ENCODE measurements around the gene MCC. TPM values are rescaled to one million over a fixed set of nuclear protein-coding genes. Genes with fewer than 3 reads are reported as not detected.

The MCC gene
- total and polyA plus RNA-seq, 2 donors (not counting 1 experiment from before 2014, with no cell fraction given), result 0.09 to 0.32 TPM

DNA sequence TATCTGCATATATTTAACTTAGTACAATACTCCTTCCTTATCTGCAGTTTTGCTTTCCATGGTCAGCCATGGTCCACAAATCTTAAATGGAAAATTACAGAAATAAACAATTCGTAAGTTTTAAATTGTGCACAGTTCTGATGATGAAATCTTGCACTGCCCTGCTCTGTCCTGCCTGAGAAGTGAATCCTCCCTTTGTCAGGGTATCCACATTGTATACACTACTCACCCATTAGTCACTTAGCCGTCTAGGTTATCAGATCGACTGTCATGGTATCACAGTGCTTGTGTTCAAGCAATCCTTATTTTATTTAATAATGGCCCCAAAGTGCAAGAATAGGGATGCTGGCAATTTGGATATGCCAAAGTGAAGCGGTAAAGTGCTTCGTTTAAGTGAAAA is 16.9 kb upstream of the MCC start:
- Histone ChIP-seq H3K4me1 (ENCODE audit: control insufficient read depth in 2 of 2, insufficient read depth in 2 of 2, low read length in 2 of 2) (peaks cover 0 to 4% of the 10 kb centered on the region in 2 donors), H2AFZ (ENCODE audit: insufficient read depth, low read depth, low read length, poor library complexity, severe bottlenecking) (no peak overlapping the region), H3K27ac (ENCODE audit: low read length in 2 of 2) (no peak overlapping the region), H4K20me1 (ENCODE audit: control insufficient read depth, insufficient read depth, low read length, poor library complexity, severe bottlenecking) (no peaks in the 10 kb centered on the region), H3K36me3 (replicated peaks in 1 of 2; ENCODE audit: control extremely low read depth in 1 of 2, control insufficient read depth in 1 of 2, extremely low read depth in 1 of 2, insufficient read depth in 2 of 2, low read length in 1 of 2) (no peaks in the 10 kb centered on the region), H3K4me2 (replicated peaks; ENCODE audit: low read depth, low read length, poor library complexity, severe bottlenecking) (no peak overlapping the region), H3K4me3 (ENCODE audit: control extremely low read depth in 1 of 5, extremely low read depth in 1 of 5, insufficient read depth in 1 of 5, low read depth in 2 of 5, low read length in 4 of 5) (no peak overlapping the region), H3K9me3 (ENCODE audit: control extremely low read depth in 1 of 3, control insufficient read depth in 2 of 3, insufficient read depth in 1 of 3, low read length in 2 of 3) (peaks cover 0 to 7% (median 0%) of the 10 kb centered on the region in 3 donors), H3K27me3 (replicated peaks in 1 of 4; ENCODE audit: control extremely low read depth in 1 of 4, control insufficient read depth in 3 of 4, insufficient read depth in 4 of 4, low read length in 3 of 4) (peaks cover 0 to 57% (median 36%) of the 10 kb centered on the region in 4 experiments), H3K9ac (ENCODE audit: low read length) (no peak overlapping the region), H3K79me2 (ENCODE audit: control insufficient read depth, insufficient read depth, low read length) (no peaks in the 10 kb centered on the region)
- intact Hi-C loops (cut with micrococcal nuclease), result no loop called here
- Mint-ChIP-seq H3K4me3 (no peak overlapping the region), H3K4me1 (peaks cover 2% of the 10 kb centered on the region), H3K27me3 (peaks cover 78% of the 10 kb centered on the region), H3K27ac (no peak overlapping the region), H3K9me3 (ENCODE audit: insufficient read depth) (peaks cover 2% of the 10 kb centered on the region)
- ATAC-seq (ENCODE audit: low read depth) (no peak), DNase-seq (no peak)
- WGBS (ENCODE audit: insufficient coverage), result 83% methylated on average over 1 of the region's 5 CpGs
- CTCF ChIA-PET, result interaction anchor here (0.6 kb wide), 1 partner anchor 1887 kb away, joined by 3 read pairs; no protein-coding TSS in a partner anchor
- POLR2A ChIA-PET, result no interaction called here
- TF ChIP-seq CTCF (IDR thresholded peaks at IDR 0.05) (no peak), EZH2 (IDR thresholded peaks at IDR 0.05; ENCODE audit: borderline replicate concordance, insufficient read depth, low read depth, low read length, poor library complexity, severe bottlenecking) (no peak)

DNA sequence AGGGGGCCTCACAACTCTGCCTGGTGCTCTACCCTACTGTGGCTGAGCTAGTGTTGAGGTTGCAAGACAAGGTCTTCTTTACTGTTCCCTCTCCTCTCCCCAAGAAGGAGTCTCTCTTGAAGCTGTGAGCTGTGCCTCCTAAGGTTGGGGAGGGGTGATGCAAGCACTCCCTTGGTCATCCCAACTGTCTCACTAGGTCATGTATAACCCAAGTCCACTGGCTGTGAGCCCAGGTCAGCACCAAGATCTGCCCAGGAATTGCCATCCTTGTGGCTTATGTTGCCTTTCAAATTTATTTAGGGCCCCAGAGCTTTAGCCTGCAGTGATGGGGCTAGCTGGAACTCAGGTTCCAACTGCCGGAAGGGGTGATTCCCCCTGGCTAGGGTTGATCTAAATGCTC is 14.9 kb upstream of the MCC start:
- H3K4me2 ChIP-seq (replicated peaks; ENCODE audit: low read depth, low read length, poor library complexity, severe bottlenecking), result no peak overlapping the region
- no peak for ATAC-seq (ENCODE audit: low read depth)
- H3K9me3 ChIP-seq (ENCODE audit: control extremely low read depth in 1 of 3, control insufficient read depth in 2 of 3, insufficient read depth in 1 of 3, low read length in 2 of 3), result peaks cover 0 to 7% (median 0%) of the 10 kb centered on the region in 3 donors
- H2AFZ ChIP-seq (ENCODE audit: insufficient read depth, low read depth, low read length, poor library complexity, severe bottlenecking), result no peak overlapping the region
- no peak for DNase-seq
- peaks cover 76% of the 10 kb centered on the region for H3K27me3 Mint-ChIP-seq
- H3K4me1 Mint-ChIP-seq, result peaks cover 2% of the 10 kb centered on the region
- H3K27ac Mint-ChIP-seq, result no peak overlapping the region
- WGBS (ENCODE audit: insufficient coverage), result 100% methylated on average over 1 of the region's 1 CpG
- H4K20me1 ChIP-seq (ENCODE audit: control insufficient read depth, insufficient read depth, low read length, poor library complexity, severe bottlenecking), result no peaks in the 10 kb centered on the region
- no peak overlapping the region for H3K4me3 ChIP-seq (ENCODE audit: control extremely low read depth in 1 of 5, extremely low read depth in 1 of 5, insufficient read depth in 1 of 5, low read depth in 2 of 5, low read length in 4 of 5)
- H3K4me1 ChIP-seq (ENCODE audit: control insufficient read depth in 2 of 2, insufficient read depth in 2 of 2, low read length in 2 of 2), result peaks cover 0 to 4% of the 10 kb centered on the region in 2 donors
- ChIA-PET CTCF (no interaction called here), POLR2A (no interaction called here)
- H3K4me3 Mint-ChIP-seq, result no peak overlapping the region
- H3K9me3 Mint-ChIP-seq (ENCODE audit: insufficient read depth), result peaks cover 2% of the 10 kb centered on the region
- no peak overlapping the region for H3K9ac ChIP-seq (ENCODE audit: low read length)
- no peaks in the 10 kb centered on the region for H3K36me3 ChIP-seq (replicated peaks in 1 of 2; ENCODE audit: control extremely low read depth in 1 of 2, control insufficient read depth in 1 of 2, extremely low read depth in 1 of 2, insufficient read depth in 2 of 2, low read length in 1 of 2)
- H3K27me3 ChIP-seq (replicated peaks in 1 of 4; ENCODE audit: control extremely low read depth in 1 of 4, control insufficient read depth in 3 of 4, insufficient read depth in 4 of 4, low read length in 3 of 4), result peaks cover 0 to 49% (median 28%) of the 10 kb centered on the region in 4 experiments
- no peak for TF ChIP-seq EZH2 (IDR thresholded peaks at IDR 0.05; ENCODE audit: borderline replicate concordance, insufficient read depth, low read depth, low read length, poor library complexity, severe bottlenecking)
- no peak for TF ChIP-seq CTCF (IDR thresholded peaks at IDR 0.05)
- H3K79me2 ChIP-seq (ENCODE audit: control insufficient read depth, insufficient read depth, low read length), result no peaks in the 10 kb centered on the region
- intact Hi-C loops (cut with micrococcal nuclease), result no loop called here
- H3K27ac ChIP-seq (ENCODE audit: low read length in 2 of 2), result no peak overlapping the region

All from B cell (primary cell).